ENCODE results near the gene KRT26. TPM values are rescaled to one million over a fixed set of nuclear protein-coding genes. Genes with fewer than 3 reads are reported as not detected.

Gene KRT26
- total and polyA plus RNA-seq, 12 donors = not detected

DNA sequence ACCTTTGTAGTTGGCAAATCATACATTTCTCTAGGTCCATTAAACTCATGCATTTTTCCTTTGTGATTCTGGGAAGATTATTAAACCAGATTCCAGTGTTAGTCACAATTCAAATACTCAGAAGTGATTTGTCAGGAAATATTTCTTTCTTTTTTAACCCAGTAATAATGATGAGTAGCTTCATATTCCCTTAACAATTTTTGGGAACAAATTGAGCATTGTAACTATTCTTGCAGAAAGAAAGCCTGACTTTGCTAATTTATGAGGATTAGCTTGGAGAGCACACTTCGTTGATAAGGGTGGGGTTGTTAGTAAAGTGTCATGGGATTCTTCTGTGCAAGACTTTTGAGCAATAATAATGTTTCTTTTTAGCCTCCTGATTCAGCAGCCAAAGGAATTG is 49.8 kb downstream of the KRT26 start:
- Histone ChIP-seq H3K4me1 (no peaks in the 10 kb centered on the region), H3K9me3 (no peaks in the 10 kb centered on the region), H3K36me3 (no peaks in the 10 kb centered on the region), H3K27me3 (peaks cover 0 to 40% (median 9%) of the 10 kb centered on the region in 7 donors), H3K4me3 (no peak overlapping the region), H3K27ac (no peak overlapping the region)
- WGBS, 2 donors = 55 to 65% methylated on average over 1 of the region's 1 CpG
- TF ChIP-seq, protein P1, sequence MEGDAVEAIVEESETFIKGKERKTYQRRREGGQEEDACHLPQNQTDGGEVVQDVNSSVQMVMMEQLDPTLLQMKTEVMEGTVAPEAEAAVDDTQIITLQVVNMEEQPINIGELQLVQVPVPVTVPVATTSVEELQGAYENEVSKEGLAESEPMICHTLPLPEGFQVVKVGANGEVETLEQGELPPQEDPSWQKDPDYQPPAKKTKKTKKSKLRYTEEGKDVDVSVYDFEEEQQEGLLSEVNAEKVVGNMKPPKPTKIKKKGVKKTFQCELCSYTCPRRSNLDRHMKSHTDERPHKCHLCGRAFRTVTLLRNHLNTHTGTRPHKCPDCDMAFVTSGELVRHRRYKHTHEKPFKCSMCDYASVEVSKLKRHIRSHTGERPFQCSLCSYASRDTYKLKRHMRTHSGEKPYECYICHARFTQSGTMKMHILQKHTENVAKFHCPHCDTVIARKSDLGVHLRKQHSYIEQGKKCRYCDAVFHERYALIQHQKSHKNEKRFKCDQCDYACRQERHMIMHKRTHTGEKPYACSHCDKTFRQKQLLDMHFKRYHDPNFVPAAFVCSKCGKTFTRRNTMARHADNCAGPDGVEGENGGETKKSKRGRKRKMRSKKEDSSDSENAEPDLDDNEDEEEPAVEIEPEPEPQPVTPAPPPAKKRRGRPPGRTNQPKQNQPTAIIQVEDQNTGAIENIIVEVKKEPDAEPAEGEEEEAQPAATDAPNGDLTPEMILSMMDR (IDR thresholded peaks at IDR 0.05) = no peak
- ATAC-seq (no peak), DNase-seq (no peak)
- intact Hi-C loops (cut with DNase I) = no loop called here

DNA sequence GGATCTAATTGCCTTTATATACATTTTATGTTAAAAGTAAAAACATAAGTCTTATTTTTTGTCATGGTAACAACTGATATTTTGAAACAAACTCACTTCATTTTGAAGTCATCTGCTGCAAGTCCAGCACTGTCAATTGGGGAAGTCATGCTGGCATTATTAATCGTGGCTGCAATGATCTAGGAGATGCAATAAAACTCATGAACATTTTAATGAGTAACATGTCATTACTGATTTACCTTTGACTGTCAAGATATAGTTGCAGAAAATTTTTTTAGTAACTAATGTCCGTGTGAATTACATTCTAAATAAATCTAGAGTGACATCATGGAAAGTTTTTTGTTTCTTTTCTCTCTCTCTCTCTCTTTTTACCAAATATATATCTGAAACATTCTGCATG is 51.1 kb downstream of the KRT26 start:
- TF ChIP-seq, protein P1 (IDR thresholded peaks at IDR 0.05) = no peak
- ATAC-seq = no peak
- no peaks in the 10 kb centered on the region for H3K4me1 ChIP-seq
- no peaks in the 10 kb centered on the region for H3K9me3 ChIP-seq
- no peaks in the 10 kb centered on the region for H3K36me3 ChIP-seq
- intact Hi-C loops (cut with DNase I) = no loop called here
- WGBS, 2 donors = 70 to 71% methylated on average over 2 of the region's 2 CpGs
- H3K4me3 ChIP-seq = no peak overlapping the region
- DNase-seq = no peak
- no peak overlapping the region for H3K27ac ChIP-seq
- peaks cover 0 to 39% (median 9%) of the 10 kb centered on the region in 7 donors for H3K27me3 ChIP-seq

DNA sequence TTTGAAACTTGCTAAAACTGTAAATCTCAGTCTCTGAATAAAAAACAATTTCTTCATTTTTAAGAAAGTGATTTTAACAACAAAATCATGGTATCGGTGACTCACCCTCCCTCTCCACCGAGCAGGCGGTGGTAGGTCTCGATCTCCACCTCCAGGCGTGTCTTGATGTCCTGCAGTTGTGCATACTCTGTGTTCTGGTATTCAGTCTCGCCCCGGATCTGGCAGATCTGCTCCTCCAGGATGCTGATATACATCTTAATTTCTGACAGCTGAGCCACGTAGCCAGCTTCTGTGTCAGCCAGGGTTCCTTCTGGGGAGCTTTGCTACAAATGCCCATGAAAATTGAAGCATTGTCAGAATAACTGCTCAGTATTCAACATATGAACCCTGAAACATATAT is 53.1 kb downstream of the KRT26 start:
- Histone ChIP-seq H3K27me3 (peaks cover 0 to 30% (median 13%) of the 10 kb centered on the region in 7 donors), H3K4me1 (no peaks in the 10 kb centered on the region), H3K9me3 (no peaks in the 10 kb centered on the region), H3K27ac (no peak overlapping the region), H3K36me3 (no peaks in the 10 kb centered on the region), H3K4me3 (no peak overlapping the region)
- TF ChIP-seq, protein P1 (IDR thresholded peaks at IDR 0.05) = no peak
- ATAC-seq (no peak), DNase-seq (no peak)
- intact Hi-C loops (cut with DNase I) = no loop called here
- WGBS, 2 donors = 54 to 55% methylated on average over 8 of the region's 8 CpGs

DNA sequence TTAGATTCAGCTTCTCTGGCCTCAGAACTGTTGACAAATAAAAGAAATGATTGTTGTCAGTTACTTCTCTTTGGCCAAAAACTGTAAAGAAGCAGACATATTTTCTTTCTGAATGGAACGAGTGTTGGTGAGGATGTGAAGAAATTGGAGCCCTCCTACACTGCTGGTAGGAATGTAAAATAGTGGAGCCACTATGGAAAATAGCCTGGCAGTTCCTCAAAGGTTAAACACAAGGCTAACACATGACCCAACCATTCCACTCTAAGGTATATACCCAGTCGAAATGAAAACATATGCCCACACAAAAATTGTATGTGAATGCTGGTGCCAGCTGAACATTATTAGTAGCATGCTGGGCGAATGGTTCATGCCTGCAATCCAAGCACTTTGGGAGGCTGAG is 54.2 kb downstream of the KRT26 start:
- H3K4me3 ChIP-seq = no peak overlapping the region
- H3K9me3 ChIP-seq = no peaks in the 10 kb centered on the region
- H3K27me3 ChIP-seq = peaks cover 0 to 26% (median 13%) of the 10 kb centered on the region in 7 donors
- TF ChIP-seq, protein P1 (IDR thresholded peaks at IDR 0.05) = no peak
- ATAC-seq (no peak), DNase-seq (no peak)
- 69 to 80% methylated on average over 3 of the region's 3 CpGs for WGBS, 2 donors
- intact Hi-C loops (cut with DNase I) = no loop called here
- no peaks in the 10 kb centered on the region for H3K36me3 ChIP-seq
- no peak overlapping the region for H3K27ac ChIP-seq
- H3K4me1 ChIP-seq = no peaks in the 10 kb centered on the region

Other genes with a start within 250 kb of the KRT26 start
- gene CCR7, start 206.7 kb downstream of the KRT26 start, total RNA-seq = 1 to 10 TPM in 1 of 10 donors, under 1 TPM in 3, not detected in 6; 0.10 to 1.7 (median 0.48) TPM
- gene CCR7, start 206.7 kb downstream of the KRT26 start, polyA plus RNA-seq = under 1 TPM in 1 of 2 donors, not detected in 1; 0.46 TPM
- gene SMARCE1, start 124.4 kb downstream of the KRT26 start, total RNA-seq = 10 to 100 TPM; 57.8 to 85.5 (median 68.8) TPM
- 10 to 100 TPM; 48.6 to 50.9 TPM for gene SMARCE1, start 124.4 kb downstream of the KRT26 start, polyA plus RNA-seq
- under 1 TPM in 3 of 10 donors, not detected in 7; 0.12 to 0.57 (median 0.21) TPM for gene KRT222, start 107.0 kb downstream of the KRT26 start, total RNA-seq
- gene KRT222, start 107.0 kb downstream of the KRT26 start, polyA plus RNA-seq = under 1 TPM; 0.07 to 0.22 TPM
- not detected for gene KRT24, start 68.4 kb downstream of the KRT26 start, total RNA-seq
- gene KRT24, start 68.4 kb downstream of the KRT26 start, polyA plus RNA-seq = not detected
- not detected for gene KRT25, start 16.9 kb downstream of the KRT26 start, total RNA-seq
- gene KRT25, start 16.9 kb downstream of the KRT26 start, polyA plus RNA-seq = not detected
- under 1 TPM in 1 of 10 donors, not detected in 9; 0.21 TPM for gene KRT27, start 10.3 kb upstream of the KRT26 start, total RNA-seq
- gene KRT27, start 10.3 kb upstream of the KRT26 start, polyA plus RNA-seq = not detected
- gene KRT28, start 27.8 kb upstream of the KRT26 start, total RNA-seq = not detected
- not detected for gene KRT28, start 27.8 kb upstream of the KRT26 start, polyA plus RNA-seq
- gene KRT10, start 50.4 kb upstream of the KRT26 start, total RNA-seq = 10 to 100 TPM; 40.9 to 63.1 (median 48.5) TPM
- 10 to 100 TPM; 44.0 to 86.8 TPM for gene KRT10, start 50.4 kb upstream of the KRT26 start, polyA plus RNA-seq
- not detected for gene KRT12, start 95.0 kb upstream of the KRT26 start, total RNA-seq
- gene KRT12, start 95.0 kb upstream of the KRT26 start, polyA plus RNA-seq = not detected
- gene KRT20, start 113.0 kb upstream of the KRT26 start, total RNA-seq = not detected
- gene KRT20, start 113.0 kb upstream of the KRT26 start, polyA plus RNA-seq = not detected
- gene KRT23, start 165.4 kb upstream of the KRT26 start, total RNA-seq = under 1 TPM in 3 of 10 donors, not detected in 7; 0.19 to 0.25 (median 0.23) TPM
- gene KRT23, start 165.4 kb upstream of the KRT26 start, polyA plus RNA-seq = under 1 TPM in 1 of 2 donors, not detected in 1; 0.01 TPM
- not detected for gene KRT39, start 194.7 kb upstream of the KRT26 start, total RNA-seq
- not detected for gene KRT39, start 194.7 kb upstream of the KRT26 start, polyA plus RNA-seq
- not detected for gene KRT40, start 212.1 kb upstream of the KRT26 start, total RNA-seq
- not detected for gene KRT40, start 212.1 kb upstream of the KRT26 start, polyA plus RNA-seq
- gene KRTAP3-3, start 222.0 kb upstream of the KRT26 start, total RNA-seq = not detected
- gene KRTAP3-3, start 222.0 kb upstream of the KRT26 start, polyA plus RNA-seq = not detected
- gene KRTAP3-2, start 227.7 kb upstream of the KRT26 start, total RNA-seq = not detected
- not detected for gene KRTAP3-2, start 227.7 kb upstream of the KRT26 start, polyA plus RNA-seq
- gene KRTAP3-1, start 236.9 kb upstream of the KRT26 start, total RNA-seq = not detected
- gene KRTAP3-1, start 236.9 kb upstream of the KRT26 start, polyA plus RNA-seq = not detected

Measured in heart right ventricle (tissue), 16 donors.